Liver (tissue), 9 donors: ENCODE measurements around the gene DYNC2LI1. TPM values are rescaled to one million over a fixed set of nuclear protein-coding genes. Genes with fewer than 3 reads are reported as not detected.

Experiments
- DNase-seq: peaks from one replicate; pipeline ENCODE4 v3.0.0-alpha.2; 2017; ENCODE audit warnings: low spot score
- H3K27ac ChIP-seq, 2 donors: one replicate each; pipeline ENCODE4 v1.7.0; 2013; ENCODE audit warnings: inconsistent platforms in 2 of 2, low read length in 2 of 2, control low read depth in 1 of 2, low read depth in 1 of 2, mild to moderate bottlenecking in 1 of 2
- H3K27me3 ChIP-seq, 4 donors: one replicate each; pipeline versions ENCODE4 v1.6.1 to v1.7.0; 2013; ENCODE audit warnings: low read length in 3 of 4, inconsistent platforms in 1 of 4, mild to moderate bottlenecking in 1 of 4, moderate library complexity in 1 of 4; ENCODE audit not compliant: control insufficient read depth in 4 of 4, insufficient read depth in 4 of 4
- H3K36me3 ChIP-seq, 4 donors: one replicate each; pipeline versions ENCODE4 v1.6.1 to v1.7.0; 2013; ENCODE audit warnings: low read length in 3 of 4, mild to moderate bottlenecking in 3 of 4, low read depth in 1 of 4, moderate library complexity in 1 of 4; ENCODE audit not compliant: control insufficient read depth in 4 of 4, insufficient read depth in 3 of 4
- H3K4me1 ChIP-seq, 4 donors: one replicate each; pipeline versions ENCODE4 v1.6.1 to v1.7.0; 2013; ENCODE audit warnings: low read length in 3 of 4, mild to moderate bottlenecking in 3 of 4, moderate library complexity in 1 of 4; ENCODE audit not compliant: control insufficient read depth in 4 of 4, insufficient read depth in 4 of 4
- H3K4me3 ChIP-seq, 3 donors: one replicate each; pipeline versions ENCODE4 v1.6.1 to v1.7.0; 2013; ENCODE audit warnings: low read length in 3 of 3, control low read depth in 1 of 3, low read depth in 1 of 3, mild to moderate bottlenecking in 1 of 3
- H3K9ac ChIP-seq, 2 donors: one replicate each; pipeline ENCODE4 v1.7.0; 2013; ENCODE audit warnings: low read length in 2 of 2, mild to moderate bottlenecking in 2 of 2, moderate library complexity in 2 of 2, control low read depth in 1 of 2, low read depth in 1 of 2
- H3K9me3 ChIP-seq, 4 donors: one replicate each; pipeline versions ENCODE4 v1.6.1 to v1.7.0; 2013; ENCODE audit warnings: low read length in 3 of 4; ENCODE audit not compliant: control insufficient read depth in 4 of 4
- CTCF ChIP-seq: fragments of 150-350 bp; IDR thresholded peaks from 2 replicates; pipeline ENCODE4 v1.5.1; 2017; ENCODE audit warnings: improper control_type of control experiment, low read depth, low read length; ENCODE audit not compliant: missing input control
- EGR1 ChIP-seq, 2 donors: IDR thresholded peaks; 2 replicates each; pipeline ENCODE4 v1.6.1; 2016 to 2018; ENCODE audit warnings: antibody characterized with exemption in 2 of 2, low read depth in 2 of 2
- FOXA1 ChIP-seq: IDR thresholded peaks from 2 replicates; pipeline ENCODE4 v1.6.1; 2016; ENCODE audit warnings: antibody characterized with exemption
- FOXA2 ChIP-seq: IDR thresholded peaks from 2 replicates; pipeline ENCODE4 v1.6.1; 2016; ENCODE audit warnings: antibody characterized with exemption
- GABPA ChIP-seq, 2 donors: IDR thresholded peaks in 1 of 2; conservative IDR thresholded peaks in 1 of 2; 2 replicates each; pipeline ENCODE4 v1.6.1; 2016; ENCODE audit warnings: antibody characterized with exemption in 2 of 2, mild to moderate bottlenecking in 1 of 2, moderate library complexity in 1 of 2
- HNF4G ChIP-seq: IDR thresholded peaks from 2 replicates; pipeline ENCODE4 v1.6.1; 2016; ENCODE audit warnings: antibody characterized with exemption
- JUND ChIP-seq, 2 donors: IDR thresholded peaks; 2 replicates each; pipeline ENCODE4 v1.6.1; 2016; ENCODE audit warnings: antibody characterized with exemption in 2 of 2
- NR2F2 ChIP-seq: IDR thresholded peaks from 2 replicates; pipeline ENCODE4 v1.6.1; 2016; ENCODE audit warnings: antibody characterized with exemption
- RAD21 ChIP-seq, 2 donors: IDR thresholded peaks; 2 replicates each; pipeline ENCODE4 v1.6.1; 2016; ENCODE audit warnings: antibody characterized with exemption in 2 of 2, mild to moderate bottlenecking in 2 of 2
- RXRA ChIP-seq, 2 donors: IDR thresholded peaks; 2 replicates each; pipeline ENCODE4 v1.6.1; 2017 to 2018; ENCODE audit warnings: antibody characterized with exemption in 2 of 2, mild to moderate bottlenecking in 1 of 2
- SP1 ChIP-seq: IDR thresholded peaks from 2 replicates; pipeline ENCODE4 v1.6.1; 2018; ENCODE audit warnings: antibody characterized with exemption, mild to moderate bottlenecking
- TAF1 ChIP-seq: conservative IDR thresholded peaks from 2 replicates; pipeline ENCODE4 v1.6.1; 2016; ENCODE audit warnings: antibody characterized with exemption, mild to moderate bottlenecking
- YY1 ChIP-seq: IDR thresholded peaks from 2 replicates; pipeline ENCODE4 v1.6.1; 2016; ENCODE audit warnings: antibody characterized with exemption, mild to moderate bottlenecking
- ZBTB33 ChIP-seq: IDR thresholded peaks from 2 replicates; pipeline ENCODE4 v1.6.1; 2016; ENCODE audit warnings: antibody characterized with exemption
- WGBS: extraction: QIAGEN DNeasy Blood & Tissue Kit; methylation state at CpG from one replicate; pipeline ENCODE4 v1.1.7; 2013; 5-methylcytosine and 5-hydroxymethylcytosine counted together
- polyA plus RNA-seq, 2 donors: library from polyadenylated mRNA; stranded (reverse) in 1 of 2; unstranded in 1 of 2; fragments of 200-250 nt in 1 of 2; fragments of >200 nt in 1 of 2; fragmentation: Nextera tagmentation in 1 of 2; extraction: Ambion mirVana in 1 of 2; gene quantifications; one replicate each; pipeline versions ENCODE4 v1.2.1 to v1.2.3, GENCODE V29; 2013 to 2015
- total RNA-seq, 2 donors: library from RNA; depleted of rRNA; stranded (reverse); fragments of >200 nt; gene quantifications; one replicate each; pipeline ENCODE4 v1.2.3, GENCODE V29; 2014
- TF ChIP-seq, protein P1 (sequence below): IDR thresholded peaks from 2 replicates; pipeline ENCODE4 v1.6.1; 2016; ENCODE audit warnings: antibody characterized with exemption
- TF ChIP-seq, protein P2 (sequence below): IDR thresholded peaks from 2 replicates; pipeline ENCODE4 v1.6.1; 2016; ENCODE audit warnings: antibody characterized with exemption, mild to moderate bottlenecking
- TF ChIP-seq, protein P3 (sequence below): IDR thresholded peaks from 2 replicates; pipeline ENCODE4 v1.6.1; 2016; ENCODE audit warnings: antibody characterized with exemption
- donor health status: healthy.
- donor health status: healthy.
- donor health status: healthy.
- donor health status: healthy.
- donor health status: healthy.

The DYNC2LI1 gene
- total and polyA plus RNA-seq, 4 donors: 5.4 to 6.1 (median 5.7) TPM

GRCh38 chr2:43846140-43846793 lies 72.4 kb downstream of the DYNC2LI1 start:
- no peaks in the 10 kb centered on the region for H3K9me3 ChIP-seq
- peaks cover 0 to 16% (median 3%) of the 10 kb centered on the region in 4 donors for H3K36me3 ChIP-seq
- H3K4me1 ChIP-seq: peaks cover 6 to 76% (median 54%) of the 10 kb centered on the region in 4 donors
- peak overlapping the region; percentile 72 to 74 for H3K27ac ChIP-seq
- TF ChIP-seq GABPA (IDR thresholded peaks at IDR 0.05 in 1 of 2, conservative IDR thresholded peaks at IDR 0.05 in 1 of 2): no peak
- TF ChIP-seq, protein P1, sequence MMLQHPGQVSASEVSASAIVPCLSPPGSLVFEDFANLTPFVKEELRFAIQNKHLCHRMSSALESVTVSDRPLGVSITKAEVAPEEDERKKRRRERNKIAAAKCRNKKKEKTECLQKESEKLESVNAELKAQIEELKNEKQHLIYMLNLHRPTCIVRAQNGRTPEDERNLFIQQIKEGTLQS: no peak
- no peak for TF ChIP-seq HNF4G
- no peak for TF ChIP-seq NR2F2
- TF ChIP-seq, protein P2, sequence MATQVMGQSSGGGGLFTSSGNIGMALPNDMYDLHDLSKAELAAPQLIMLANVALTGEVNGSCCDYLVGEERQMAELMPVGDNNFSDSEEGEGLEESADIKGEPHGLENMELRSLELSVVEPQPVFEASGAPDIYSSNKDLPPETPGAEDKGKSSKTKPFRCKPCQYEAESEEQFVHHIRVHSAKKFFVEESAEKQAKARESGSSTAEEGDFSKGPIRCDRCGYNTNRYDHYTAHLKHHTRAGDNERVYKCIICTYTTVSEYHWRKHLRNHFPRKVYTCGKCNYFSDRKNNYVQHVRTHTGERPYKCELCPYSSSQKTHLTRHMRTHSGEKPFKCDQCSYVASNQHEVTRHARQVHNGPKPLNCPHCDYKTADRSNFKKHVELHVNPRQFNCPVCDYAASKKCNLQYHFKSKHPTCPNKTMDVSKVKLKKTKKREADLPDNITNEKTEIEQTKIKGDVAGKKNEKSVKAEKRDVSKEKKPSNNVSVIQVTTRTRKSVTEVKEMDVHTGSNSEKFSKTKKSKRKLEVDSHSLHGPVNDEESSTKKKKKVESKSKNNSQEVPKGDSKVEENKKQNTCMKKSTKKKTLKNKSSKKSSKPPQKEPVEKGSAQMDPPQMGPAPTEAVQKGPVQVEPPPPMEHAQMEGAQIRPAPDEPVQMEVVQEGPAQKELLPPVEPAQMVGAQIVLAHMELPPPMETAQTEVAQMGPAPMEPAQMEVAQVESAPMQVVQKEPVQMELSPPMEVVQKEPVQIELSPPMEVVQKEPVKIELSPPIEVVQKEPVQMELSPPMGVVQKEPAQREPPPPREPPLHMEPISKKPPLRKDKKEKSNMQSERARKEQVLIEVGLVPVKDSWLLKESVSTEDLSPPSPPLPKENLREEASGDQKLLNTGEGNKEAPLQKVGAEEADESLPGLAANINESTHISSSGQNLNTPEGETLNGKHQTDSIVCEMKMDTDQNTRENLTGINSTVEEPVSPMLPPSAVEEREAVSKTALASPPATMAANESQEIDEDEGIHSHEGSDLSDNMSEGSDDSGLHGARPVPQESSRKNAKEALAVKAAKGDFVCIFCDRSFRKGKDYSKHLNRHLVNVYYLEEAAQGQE: no peak
- TF ChIP-seq JUND (IDR thresholded peaks at IDR 0.05): no peak
- TF ChIP-seq RAD21 (IDR thresholded peaks at IDR 0.05): no peak
- no peak for TF ChIP-seq FOXA2
- no peak for TF ChIP-seq CTCF
- no peak for TF ChIP-seq RXRA (IDR thresholded peaks at IDR 0.05)
- TF ChIP-seq YY1: no peak
- TF ChIP-seq EGR1 (IDR thresholded peaks at IDR 0.05; ENCODE audit: low read depth in 2 of 2): no peak
- TF ChIP-seq ZBTB33: no peak
- H3K27me3 ChIP-seq: no peaks in the 10 kb centered on the region
- WGBS: 69% methylated on average over 5 of the region's 5 CpGs
- H3K4me3 ChIP-seq: no peak overlapping the region
- no peak overlapping the region for H3K9ac ChIP-seq
- no peak for DNase-seq

DNA sequence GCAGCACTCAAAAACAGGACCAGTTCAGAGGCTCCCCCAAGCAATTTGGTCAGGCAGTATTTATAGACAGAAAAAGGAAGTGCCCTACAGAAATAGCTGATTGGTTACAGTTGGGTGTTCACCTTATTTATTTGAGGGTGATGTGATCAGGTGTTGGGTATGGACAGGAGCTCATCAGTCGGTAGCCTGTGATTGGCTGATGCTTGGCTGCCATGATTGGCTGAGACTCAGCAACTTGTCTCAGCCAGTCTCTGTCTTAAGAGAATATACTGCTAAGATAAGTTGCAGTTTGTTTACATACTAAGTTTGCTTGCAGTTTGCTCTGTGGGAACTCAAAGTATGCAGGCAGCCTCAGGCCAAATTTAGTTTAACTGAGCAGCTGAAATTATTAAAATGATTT lies 74.4 kb downstream of the DYNC2LI1 start:
- Histone ChIP-seq H3K36me3 (peaks cover 6 to 29% (median 8%) of the 10 kb centered on the region in 4 donors), H3K4me3 (no peak overlapping the region), H3K27me3 (no peaks in the 10 kb centered on the region), H3K27ac (peak overlapping the region; percentile 7 to 72), H3K4me1 (peaks cover 6 to 74% (median 44%) of the 10 kb centered on the region in 4 donors), H3K9me3 (no peaks in the 10 kb centered on the region), H3K9ac (no peak overlapping the region)
- no peak for DNase-seq
- 69% methylated on average over 1 of the region's 1 CpG for WGBS
- TF ChIP-seq, protein P3, sequence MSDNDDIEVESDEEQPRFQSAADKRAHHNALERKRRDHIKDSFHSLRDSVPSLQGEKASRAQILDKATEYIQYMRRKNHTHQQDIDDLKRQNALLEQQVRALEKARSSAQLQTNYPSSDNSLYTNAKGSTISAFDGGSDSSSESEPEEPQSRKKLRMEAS: no peak
- TF ChIP-seq GABPA (IDR thresholded peaks at IDR 0.05 in 1 of 2, conservative IDR thresholded peaks at IDR 0.05 in 1 of 2) (no peak), ZBTB33 (no peak), RAD21 (IDR thresholded peaks at IDR 0.05) (no peak), JUND (IDR thresholded peaks at IDR 0.05) (no peak), EGR1 (IDR thresholded peaks at IDR 0.05; ENCODE audit: low read depth in 2 of 2) (no peak), TAF1 (no peak), FOXA1 (no peak), CTCF (no peak), SP1 (no peak), HNF4G (no peak)
- TF ChIP-seq, protein P1: no peak
